Heart right ventricle (tissue), 16 donors: ENCODE measurements around the gene HSPE1. TPM values are rescaled to one million over a fixed set of nuclear protein-coding genes. Genes with fewer than 3 reads are reported as not detected.
"Not testable (repeated sequence)": the region's sequence is repeated elsewhere in the genome, so short reads cannot be mapped to it uniquely, and the experiment has no call there.

Experiments
- ATAC-seq, 8 donors: fragments of 200-7000 bp; cut with Tn5 transposase; one replicate each; pipeline ENCODE4 v1.9.1; 2020; ENCODE audit warnings: mild to moderate bottlenecking in 8 of 8, moderate library complexity in 8 of 8, moderate number of reproducible peaks in 1 of 8
- DNase-seq, 2 donors: peaks; one replicate each; pipeline ENCODE4 v3.0.0-alpha.2; 2020
- H3K27ac ChIP-seq, 10 donors: fragments of 200-600 bp; sonication (generic) in 2 of 10; one replicate each; pipeline versions ENCODE4 v1.5.0 to v1.8.0; 2020 to 2022; ENCODE audit warnings: mild to moderate bottlenecking in 3 of 10
- H3K27me3 ChIP-seq, 7 donors: fragments of 200-600 bp; one replicate each; pipeline ENCODE4 v1.8.0; 2021 to 2022; ENCODE audit warnings: mild to moderate bottlenecking in 2 of 7
- H3K36me3 ChIP-seq, 9 donors: fragments of 200-600 bp; sonication (generic) in 1 of 9; one replicate each; pipeline versions ENCODE4 v1.5.0 to v1.8.0; 2020 to 2022; ENCODE audit warnings: mild to moderate bottlenecking in 2 of 9
- H3K4me1 ChIP-seq, 9 donors: fragments of 200-600 bp; sonication (generic) in 1 of 9; one replicate each; pipeline versions ENCODE4 v1.5.0 to v1.8.0; 2020 to 2022; ENCODE audit warnings: mild to moderate bottlenecking in 4 of 9
- H3K4me3 ChIP-seq, 10 donors: fragments of 200-600 bp; sonication (generic) in 2 of 10; one replicate each; pipeline versions ENCODE4 v1.5.0 to v1.8.0; 2020 to 2022; ENCODE audit warnings: mild to moderate bottlenecking in 7 of 10, moderate library complexity in 2 of 10
- H3K9me3 ChIP-seq, 11 donors: fragments of 200-600 bp in 10 of 11; sonication (generic) in 2 of 11; one replicate each; pipeline versions ENCODE4 v1.5.0 to v1.8.0; 2013 to 2022; ENCODE audit warnings: mild to moderate bottlenecking in 2 of 11, control low read depth in 1 of 11, moderate library complexity in 1 of 11
- CTCF ChIP-seq, 9 donors: fragments of 200-600 bp; sonication (generic) in 2 of 9; IDR thresholded peaks; one replicate each; pipeline versions ENCODE4 v1.5.0 to v1.8.0; 2021 to 2022; ENCODE audit warnings: antibody characterized with exemption in 9 of 9, mild to moderate bottlenecking in 5 of 9, moderate library complexity in 1 of 9
- WGBS, 2 donors: extraction: QIAGEN DNeasy Blood & Tissue Kit; methylation state at CpG; one replicate each; pipeline ENCODE4 v1.1.7; 2013; ENCODE audit warnings: inconsistent platforms in 1 of 2; 5-methylcytosine and 5-hydroxymethylcytosine counted together
- intact Hi-C, 10 donors: fragments of 100-400 bp; cut with DNase I; formaldehyde crosslinking; loops; one replicate each; pipeline versions ENCODE4 v1.11.1 to v1.14.2; 2022
- long read RNA-seq, 3 donors: library from polyadenylated mRNA; unstranded; transcript quantifications; one replicate each; pipeline ENCODE4 v2.0.0, GENCODE V29; 2020 to 2021
- polyA plus RNA-seq, 2 donors: library from polyadenylated mRNA; stranded (reverse); fragments of 200-250 nt; gene quantifications; one replicate each; pipeline ENCODE4 v1.2.3, GENCODE V29; 2013
- total RNA-seq, 10 donors: library from RNA; stranded (reverse); fragmentation: NEBNext Ultra II Directional in 3 of 10; extraction: Animal tissue kit (Norgen Biotek cat#: 25700) in 3 of 10; gene quantifications; one replicate each; pipeline versions ENCODE4 v1.2.1 to v1.2.4, GENCODE V29; 2021 to 2023
- donor health status: Arrhythmogenic right ventricular cardiomyopathy.
- donor health status: ischemic (EF 13 %, LVEDD 7.1; RV severe dilation, severe dysfunction).
- donor health status: healthy with polysubstance abuse.
- donor health status: DM: no; HTN: yes; CAD: no.
- donor health status: DM: no; HTN: no; CAD: no.
- donor health status: ischemic (EF 25% LVEDD 6.9; RV normal size, moderate dysfunction).
- donor health status: ischemic (EF 25% LVEDD 5.7; RV mildly dilated, moderate dysfunction).
- donor health status: healthy.
- donor health status: DM: yes; HTN: yes; CAD: no.
- donor health status: Ischemic cardiomyopathy.
- donor health status: ischemic (EF 35%, LVEDD 5.7; RV mildly dilated, moderate dysfunction).
- donor health status: nonischemic (EF 11% LVEDD 7.7; RV severe dilation, severe dysfunction).
- donor health status: DM: yes; HTN: yes; CAD: no.
- donor health status: PGD.
- donor health status: ischemic (EF 29% LVEDD 5.4; RV normal size, mild dysfunction).
- donor health status: nonischemic (EF 23%, LVEDD 6.1; RV moderate dilation, normal function).

Gene HSPE1
- total RNA-seq (100 to 1,000 TPM in 6 of 10 donors, 10 to 100 TPM in 4; 73.7 to 157 (median 103) TPM), polyA plus RNA-seq (100 to 1,000 TPM; 202 to 217 TPM)
- long read RNA-seq, donor 1, transcript HSPE1-201 (4 exons, 950 nt), result major isoform, 118 of 137 reads
- long read RNA-seq, donor 1, partial matches to known transcripts, result 15 of 137 reads
- long read RNA-seq, donor 1, other reads (novel, unspliced or antisense), result 3 of 137 reads
- long read RNA-seq, donor 2, transcript HSPE1-201 (4 exons, 950 nt), result major isoform, 121 of 148 reads
- long read RNA-seq, donor 2, partial matches to known transcripts, result 21 of 148 reads
- long read RNA-seq, donor 2, other reads (novel, unspliced or antisense), result 3 of 148 reads
- long read RNA-seq, donor 3, transcript HSPE1-201 (4 exons, 950 nt), result major isoform, 22 of 29 reads
- long read RNA-seq, donor 3, partial matches to known transcripts, result 3 of 29 reads
- long read RNA-seq, donor 3, other reads (novel, unspliced or antisense), result 0 of 29 reads

GRCh38 chr2:197499594-197500502, at the start of gene HSPE1, which contains the start of gene HSPD1:
Gene HSPE1, plus strand, starts transcription at chr2:197500379. Its CDS starts 58 bp downstream, at chr2:197500437.
Gene HSPD1, minus strand, starts transcription at chr2:197499840. Its CDS starts 992 bp downstream, at chr2:197498848.
- Histone ChIP-seq H3K4me1 (peaks cover 3 to 62% (median 51%) of the 10 kb centered on the region in 9 donors), H3K4me3 (peak within 1 kb of the TSS; percentile 69 to 97 (median 86))
- 1% methylated on average over 84 to 104 of the region's 104 CpGs for WGBS, 2 donors

GRCh38 chr2:197450465-197450864, 49.7 kb upstream of the HSPE1 start:
- 85 to 87% methylated on average over 24 to 25 of the region's 25 CpGs for WGBS, 2 donors
- Histone ChIP-seq H3K27me3 (no peaks in the 10 kb centered on the region), H3K27ac (no peak overlapping the region), H3K9me3 (no peaks in the 10 kb centered on the region), H3K4me1 (peaks cover 0 to 20% (median 18%) of the 10 kb centered on the region in 9 donors), H3K36me3 (no peaks in the 10 kb centered on the region), H3K4me3 (no peak overlapping the region)
- DNase-seq, result peak in 1 of 2 donors; percentile 26
- TF ChIP-seq CTCF (IDR thresholded peaks at IDR 0.05), result no peak
- intact Hi-C loops, result loop anchor here in 1 of 10 donors (5.0 kb wide), 1 partner anchor 47 kb away; the partner anchor contains the start of gene HSPD1
- no peak for ATAC-seq

More at GRCh38 chr2:197499594-197500502, at the start of gene HSPE1, which contains the start of gene HSPD1:
- Histone ChIP-seq H3K36me3 (peaks cover 0 to 66% (median 30%) of the 10 kb centered on the region in 9 donors), H3K27me3 (no peaks in the 10 kb centered on the region), H3K27ac (peak within 1 kb of the TSS; percentile 60 to 98 (median 95)), H3K9me3 (no peaks in the 10 kb centered on the region)
- no peak for TF ChIP-seq CTCF (IDR thresholded peaks at IDR 0.05)
- intact Hi-C loops, result loop anchor here in 6 of 10 donors (1.0 to 10.0 kb wide), 10 partner anchors 15 to 205 kb away; partner anchors contain the start of genes COQ10B (in 3 of the 6), MARS2 (in 3 of the 6) and SF3B1 (in 2 of the 6)
- ATAC-seq, result peak; percentile 95 to 99 (median 96)
- DNase-seq, result peak; percentile 97 to 99

- not testable (repeated sequence) for H3K9me3 ChIP-seq, H3K27me3 ChIP-seq, H3K27ac ChIP-seq, DNase-seq, H3K36me3 ChIP-seq, H3K4me3 ChIP-seq, ATAC-seq
- WGBS, 2 donors, result 85 to 89% methylated on average over 6 of the region's 6 CpGs
- intact Hi-C loops, result loop anchor here in 1 of 10 donors (5.0 kb wide), 1 partner anchor 46 kb away; the partner anchor contains the start of gene HSPD1
- peaks cover 0 to 25% (median 20%) of the 10 kb centered on the region in 9 donors for H3K4me1 ChIP-seq
Measured at GRCh38 chr2:197450935-197451358, 49.2 kb upstream of the HSPE1 start.

GRCh38 chr2:197452754-197453122, 47.4 kb upstream of the HSPE1 start:
- H3K36me3 ChIP-seq, result no peaks in the 10 kb centered on the region
- peak overlapping the region; percentile 75 to 100 (median 98) for H3K27ac ChIP-seq
- peaks cover 0 to 36% (median 20%) of the 10 kb centered on the region in 9 donors for H3K4me1 ChIP-seq
- intact Hi-C loops, result loop anchor here in 7 of 10 donors (1.0 to 5.0 kb wide), 4 partner anchors 17 to 47 kb away; partner anchors contain the start of genes SF3B1 (in 7 of the 7) and HSPD1 (in 3 of the 7)
- H3K27me3 ChIP-seq, result no peaks in the 10 kb centered on the region
- ATAC-seq (peak in 2 of 8 donors; percentile 36 to 44), DNase-seq (no peak)
- WGBS, 2 donors, result 2 to 3% methylated on average over 11 of the region's 11 CpGs
- no peak for TF ChIP-seq CTCF (IDR thresholded peaks at IDR 0.05)
- H3K4me3 ChIP-seq, result peak overlapping the region; percentile 52 to 92 (median 74)
- H3K9me3 ChIP-seq, result no peaks in the 10 kb centered on the region
